Sciatic nerve (tissue), 2 donors: ENCODE data around the gene ARSI. TPM values are rescaled to one million over a fixed set of nuclear protein-coding genes. Genes with fewer than 3 reads are reported as not detected.

Experiments
- ATAC-seq: fragments of 200-7000 bp; cut with Tn5 transposase; one replicate; pipeline ENCODE4 v1.9.1; 2020; ENCODE audit warnings: mild to moderate bottlenecking, moderate library complexity
- DNase-seq: peaks from one replicate; pipeline ENCODE4 v3.0.0-alpha.2; 2020; ENCODE audit warnings: low spot score
- intact Hi-C: fragments of 100-400 bp; cut with DNase I; formaldehyde crosslinking; loops from one replicate; pipeline ENCODE4 v1.14.2; 2022
- total RNA-seq: library from RNA; stranded (reverse); fragmentation: NEBNext Ultra II Directional; extraction: Animal tissue kit (Norgen Biotek cat#: 25700); gene quantifications from one replicate; pipeline ENCODE4 v1.2.1, GENCODE V29; 2021
- donor health status: DM: no; HTN: no; CAD: no.
- donor health status: DM: no; HTN: no; CAD: no.

ARSI gene
- 6.3 TPM for total RNA-seq

GRCh38 chr5:150302301-150303069 is at the start of gene ARSI:
TSS of gene ARSI (minus strand) at chr5:150302905. CDS start at chr5:150302373, 532 bp downstream.
- ATAC-seq, result peak; percentile 48
- DNase-seq, result peak; percentile 70
- intact Hi-C loops, result no loop called here

- ATAC-seq (peak; percentile 89), DNase-seq (peak; percentile 81)
- intact Hi-C loops, result loop anchor here (10.0 kb wide), 2 partner anchors 76 to 216 kb away; no protein-coding TSS in a partner anchor
These were observed 48.0 kb upstream of the ARSI start for GRCh38 chr5:150350524-150351344.

DNA sequence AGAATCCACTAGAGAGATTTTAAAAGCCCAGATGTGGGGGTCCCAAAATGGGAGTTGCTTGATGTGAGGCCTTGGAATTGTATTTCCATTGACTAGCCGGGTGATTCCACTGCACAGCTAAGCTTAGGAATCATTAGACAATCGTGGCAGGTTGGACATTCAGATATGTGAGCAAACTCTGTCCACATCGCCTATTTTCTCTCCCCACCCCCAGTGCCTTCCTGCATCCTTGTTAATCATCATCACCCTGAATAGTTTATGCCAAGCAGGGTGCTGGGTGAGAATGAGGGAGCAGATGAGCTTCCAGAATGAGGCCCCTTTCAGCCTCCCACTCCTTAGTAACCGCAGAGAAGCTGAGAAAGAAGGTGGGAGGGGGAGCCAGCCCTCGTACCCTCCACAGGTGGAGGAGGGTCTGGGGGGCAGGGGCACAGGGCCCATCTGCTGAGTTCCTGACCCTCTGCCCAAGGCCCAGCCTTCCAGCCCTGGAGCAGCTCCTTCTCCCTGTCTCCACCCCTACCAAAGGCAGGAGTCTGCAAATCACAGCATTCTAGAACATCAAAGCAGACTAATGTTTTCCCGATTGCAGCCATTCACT is 47.1 kb upstream of the ARSI start:
- ATAC-seq, result no peak
- intact Hi-C loops, result loop anchor here (10.0 kb wide), 2 partner anchors 75 to 215 kb away; no protein-coding TSS in a partner anchor
- no peak for DNase-seq

- ATAC-seq, result no peak
These were observed 44.7 kb upstream of the ARSI start for GRCh38 chr5:150347451-150347850.

GRCh38 chr5:150347003-150347402 is 44.3 kb upstream of the ARSI start:
- ATAC-seq (no peak), DNase-seq (no peak)
- intact Hi-C loops, result no loop called here

More at GRCh38 chr5:150347451-150347850, 44.7 kb upstream of the ARSI start:
- intact Hi-C loops, result no loop called here
- no peak for DNase-seq

DNA sequence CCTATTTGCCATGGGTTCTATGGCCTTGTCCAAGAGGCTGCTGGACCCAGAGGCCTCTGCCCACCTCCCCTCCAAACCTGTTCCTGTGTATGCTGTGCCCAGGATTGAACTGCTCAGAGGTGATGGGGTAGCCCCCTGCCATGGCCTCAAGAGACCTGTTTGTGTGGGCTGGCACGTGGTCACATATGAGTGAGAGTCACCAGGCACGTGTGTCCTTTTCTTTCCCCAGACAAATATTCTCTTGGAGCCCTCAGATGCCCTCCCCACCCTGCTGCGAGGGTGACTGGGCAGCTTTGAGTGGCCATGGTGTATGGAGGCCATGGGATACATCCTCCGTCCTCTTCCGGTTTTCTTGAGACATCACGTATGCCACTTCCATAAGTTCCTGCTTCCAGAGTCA is 43.9 kb upstream of the ARSI start:
- ATAC-seq (no peak), DNase-seq (no peak)
- intact Hi-C loops, result no loop called here

DNA sequence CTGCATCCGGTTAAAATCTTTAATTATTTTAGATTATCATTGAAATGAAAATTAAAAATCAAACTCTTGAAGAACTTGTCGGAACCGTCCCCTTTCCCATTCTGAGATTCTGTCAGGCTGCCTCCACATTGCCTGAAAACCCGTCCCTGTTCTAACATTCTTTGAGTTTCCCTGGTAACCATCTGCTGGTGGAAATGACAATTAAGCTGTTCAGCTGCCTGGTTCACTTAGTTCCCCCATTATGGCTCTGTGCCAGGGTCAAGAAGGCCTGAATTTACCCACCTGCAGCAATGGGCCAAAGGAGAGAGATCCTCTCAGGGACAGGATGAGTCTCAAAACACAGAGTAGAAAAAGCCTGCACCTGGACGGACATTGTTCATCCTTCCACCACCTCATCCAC is 43.0 kb upstream of the ARSI start:
- DNase-seq, result no peak
- intact Hi-C loops, result no loop called here
- no peak for ATAC-seq

GRCh38 chr5:150343994-150344631 is 41.4 kb upstream of the ARSI start:
- ATAC-seq (no peak), DNase-seq (no peak)
- intact Hi-C loops, result no loop called here

DNA sequence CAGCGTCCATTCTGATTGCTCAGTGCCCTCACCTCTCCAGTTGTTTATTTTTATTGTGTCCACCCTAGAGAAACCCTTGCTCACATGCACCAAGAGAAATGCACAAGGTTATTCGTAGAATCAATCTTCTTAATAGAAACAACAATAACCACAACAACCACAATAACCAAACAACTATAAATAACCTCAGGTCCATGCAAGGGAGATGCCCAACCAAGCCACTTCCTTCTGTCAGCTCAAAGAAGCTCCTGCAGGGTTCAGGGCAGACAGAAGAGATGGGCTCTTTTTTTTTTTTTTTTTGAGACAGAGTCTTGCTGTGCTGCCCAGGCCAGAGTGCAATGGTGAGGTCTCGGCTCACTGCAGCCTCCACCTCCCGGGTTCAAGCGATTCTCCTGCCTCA is 39.9 kb upstream of the ARSI start:
- intact Hi-C loops, result no loop called here
- ATAC-seq (no peak), DNase-seq (no peak)

DNA sequence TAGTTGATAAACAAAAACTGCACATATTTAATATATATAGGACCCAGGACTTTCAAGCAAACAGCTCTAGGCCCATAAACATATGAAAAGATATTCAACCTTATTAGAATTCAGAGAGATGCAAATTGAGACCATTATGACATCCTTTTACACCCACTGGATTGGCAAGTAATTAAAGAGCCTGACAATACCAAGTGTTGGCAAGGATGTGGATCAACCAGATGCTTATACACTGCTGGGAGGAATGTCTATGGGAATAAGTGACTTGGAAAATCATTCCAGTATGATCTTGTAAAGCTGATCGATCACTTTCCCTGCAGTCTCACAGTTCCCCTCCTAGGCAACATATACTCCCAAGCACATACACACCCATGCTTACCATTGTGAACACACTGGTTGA is 39.3 kb upstream of the ARSI start:
- intact Hi-C loops, result no loop called here
- no peak for DNase-seq
- ATAC-seq, result no peak

- intact Hi-C loops, result no loop called here
- no peak for ATAC-seq
These were observed 38.6 kb upstream of the ARSI start for GRCh38 chr5:150341331-150341730.

GRCh38 chr5:150340614-150341255 is 38.0 kb upstream of the ARSI start:
- ATAC-seq, result no peak
- intact Hi-C loops, result no loop called here
- no peak for DNase-seq

More at GRCh38 chr5:150341331-150341730, 38.6 kb upstream of the ARSI start:
- DNase-seq, result no peak

DNA sequence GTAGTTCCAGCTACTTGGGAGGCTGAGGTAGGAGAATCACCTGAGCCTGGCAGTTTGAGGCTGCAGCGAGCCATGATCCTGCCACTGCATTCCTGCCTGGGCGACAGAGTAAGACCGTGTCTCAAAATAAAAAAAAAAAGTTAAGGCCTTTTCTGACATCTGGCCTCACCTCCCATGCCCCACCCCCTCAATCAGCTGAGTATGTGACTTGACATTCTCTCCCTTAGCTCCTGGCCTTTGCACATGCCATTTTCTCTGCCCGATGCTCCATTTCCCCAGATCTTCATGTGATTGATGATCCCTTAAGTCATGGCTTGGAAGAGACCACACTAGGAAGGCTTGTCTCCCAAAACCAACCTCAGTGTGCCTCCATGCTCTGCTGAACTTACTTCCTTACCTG is 37.1 kb upstream of the ARSI start:
- no peak for ATAC-seq
- no peak for DNase-seq
- intact Hi-C loops, result no loop called here

GRCh38 chr5:150339165-150339564 is 36.5 kb upstream of the ARSI start:
- no peak for DNase-seq
- intact Hi-C loops, result no loop called here
- ATAC-seq, result peak; percentile 24

DNA sequence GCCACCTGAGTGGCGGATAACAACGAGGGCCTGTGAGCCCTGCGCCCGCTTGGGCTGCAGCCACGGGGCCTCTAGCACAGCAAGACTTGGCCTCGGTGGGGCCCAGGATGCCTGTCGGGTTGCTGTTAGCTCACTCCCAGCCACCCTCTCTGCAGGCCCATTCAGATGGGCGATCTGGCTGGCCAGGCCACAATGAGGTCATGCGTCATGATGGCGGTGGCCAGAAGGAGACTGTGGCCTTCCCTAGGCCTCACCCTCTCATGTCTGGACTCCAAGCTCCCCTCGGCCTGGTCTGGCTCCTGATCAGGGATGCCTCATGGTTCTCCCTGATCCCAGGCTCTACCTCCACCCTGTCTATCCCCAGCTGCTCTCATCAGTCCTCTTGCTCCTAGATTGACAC is 35.8 kb upstream of the ARSI start:
- DNase-seq, result no peak

GRCh38 chr5:150335778-150336177 is 33.1 kb upstream of the ARSI start:
- intact Hi-C loops, result no loop called here
- no peak for DNase-seq
- ATAC-seq, result no peak

More for the DNA sequence above, 35.8 kb upstream of the ARSI start:
- intact Hi-C loops, result no loop called here
- ATAC-seq, result no peak

DNA sequence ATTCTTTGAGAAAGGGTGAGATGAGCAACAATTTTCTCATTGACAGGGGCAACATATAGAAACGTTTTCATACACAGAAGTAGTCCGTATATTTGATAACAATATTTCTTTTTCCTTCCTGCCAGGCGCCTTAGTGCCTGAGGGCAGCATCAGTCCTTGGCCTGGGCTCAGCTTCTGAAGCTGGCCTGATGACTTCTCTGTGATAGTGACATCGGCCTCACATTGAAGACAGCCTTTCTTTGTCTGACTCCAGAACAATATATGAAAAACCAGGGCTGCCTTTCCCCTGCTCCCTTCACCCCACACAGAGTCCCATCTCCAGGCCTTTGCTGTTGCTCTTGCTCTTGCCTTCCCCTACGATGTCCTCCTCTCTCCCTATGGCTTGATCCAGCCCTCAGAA is 30.7 kb upstream of the ARSI start:
- ATAC-seq (no peak), DNase-seq (no peak)
- intact Hi-C loops, result no loop called here

DNA sequence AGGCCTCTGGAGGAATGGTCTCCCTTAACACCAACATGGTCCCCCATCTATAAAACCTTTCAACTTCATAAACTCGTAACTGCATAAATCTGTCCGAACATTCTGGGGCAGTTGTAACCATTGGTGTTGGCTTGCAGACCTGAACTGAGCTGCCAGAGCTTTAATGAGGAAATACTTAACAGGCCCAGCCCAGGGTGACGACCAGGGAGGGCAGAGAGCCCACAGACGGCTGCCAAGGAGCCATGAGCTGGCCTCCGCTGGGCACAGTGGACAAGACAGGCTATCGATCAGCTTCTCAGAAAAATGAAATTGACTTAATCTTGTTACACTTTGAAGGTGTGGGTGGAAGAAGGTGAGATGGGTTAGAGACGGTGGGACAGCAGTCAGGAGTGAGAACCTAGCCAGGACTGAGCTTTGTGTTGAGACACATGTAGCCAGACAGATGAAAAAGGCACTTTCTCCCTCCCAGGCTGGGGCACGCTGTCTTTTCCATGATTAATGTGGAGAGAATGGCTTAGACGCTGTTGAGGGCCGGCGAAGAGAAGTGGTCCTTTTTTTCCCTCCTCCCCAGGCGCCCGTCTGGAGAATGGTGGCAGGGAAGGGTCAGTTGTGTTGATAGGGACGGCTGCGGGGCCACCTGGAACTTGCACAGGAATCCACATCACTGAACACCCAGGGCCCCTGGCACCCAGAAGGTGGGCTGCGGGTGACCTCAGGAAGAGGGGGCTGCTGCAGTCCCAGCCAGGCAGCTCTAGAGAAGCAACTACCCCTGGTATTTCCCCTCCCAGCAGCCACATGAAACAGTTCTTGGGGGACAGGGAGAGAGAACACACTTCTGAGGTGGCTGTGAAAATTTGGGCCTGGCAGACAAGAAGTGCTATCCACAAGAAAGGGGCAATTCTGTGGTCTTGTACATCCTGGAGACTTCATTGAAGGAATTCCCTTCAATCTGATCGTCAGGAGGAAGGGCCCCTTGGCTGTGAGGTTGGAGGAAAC is 27.5 kb upstream of the ARSI start:
- intact Hi-C loops, result no loop called here
- peak; percentile 55 for ATAC-seq
- DNase-seq, result no peak
